IMR-90 (cell line): ENCODE results near the gene FLT3LG. TPM values are rescaled to one million over a fixed set of nuclear protein-coding genes. Genes with fewer than 3 reads are reported as not detected.

ENCODE experiments used
- ATAC-seq: fragments of 200-7000 bp; cut with Tn5 transposase; 2 replicates; pipeline ENCODE4 v1.9.1; 2020; ENCODE audit warnings: low read depth, mild to moderate bottlenecking, moderate library complexity
- BruUV-seq: library from RNA; stranded (reverse); fragments of 400-500 nt; replicated peaks from 2 replicates; lab custom pipeline; 2021; lab: Mats Ljungman, UMichigan
- CTCF ChIA-PET: fragments of 300-600 bp; formaldehyde crosslinking; extraction: SDS; loops from one replicate; lab custom pipeline; 2021; ENCODE audit warnings: antibody characterized with exemption; lab: Yijun Ruan, JAX
- POLR2A ChIA-PET: fragments of 300-600 bp; sonication (Branson Sonifier 250); formaldehyde crosslinking; loops from one replicate; lab custom pipeline; 2022; ENCODE audit warnings: antibody characterized with exemption; ENCODE audit not compliant: unreplicated experiment; lab: Charles Lee
- DNase-seq: peaks from one replicate; pipeline ENCODE4 v3.0.0; 2013
- H2AFZ ChIP-seq: replicated peaks from 2 replicates; pipeline ENCODE3; 2013; ENCODE audit warnings: low read length, mild to moderate bottlenecking; ENCODE audit not compliant: poor library complexity
- H2AK5ac ChIP-seq: 2 replicates; pipeline ENCODE4 v1.6.1; 2013; ENCODE audit warnings: low read depth, low read length, inconsistent platforms
- H2AK9ac ChIP-seq: replicated peaks from 2 replicates; pipeline ENCODE3; 2013; ENCODE audit warnings: mild to moderate bottlenecking, low read depth, low read length, moderate library complexity; ENCODE audit not compliant: poor library complexity
- H2BK120ac ChIP-seq: 2 replicates; pipeline ENCODE4 v1.6.1; 2013; ENCODE audit warnings: low read depth, low read length, inconsistent platforms
- H2BK15ac ChIP-seq: 3 replicates; pipeline ENCODE4 v1.6.1; 2013; ENCODE audit warnings: low read depth, low read length, inconsistent platforms
- H2BK20ac ChIP-seq: 2 replicates; pipeline ENCODE4 v1.6.1; 2013; ENCODE audit warnings: low read depth, mild to moderate bottlenecking, inconsistent platforms, low read length, moderate library complexity
- H2BK5ac ChIP-seq: 2 replicates; pipeline ENCODE4 v1.6.1; 2013; ENCODE audit warnings: mild to moderate bottlenecking, low read depth, low read length, inconsistent platforms; ENCODE audit not compliant: poor library complexity, severe bottlenecking
- H3K14ac ChIP-seq: replicated peaks from 2 replicates; pipeline ENCODE4 v1.6.1; 2013; ENCODE audit warnings: low read depth, low read length, inconsistent platforms
- H3K18ac ChIP-seq: 2 replicates; pipeline ENCODE4 v1.6.1; 2013; ENCODE audit warnings: low read depth, low read length, control low read depth
- H3K23ac ChIP-seq: 2 replicates; pipeline ENCODE4 v1.6.1; 2013; ENCODE audit warnings: low read depth, low read length, inconsistent platforms
- H3K27ac ChIP-seq: 2 replicates; pipeline ENCODE4 v1.5.1; 2013; ENCODE audit warnings: mild to moderate bottlenecking, control low read depth, low read length; ENCODE audit not compliant: insufficient read depth
- H3K27me3 ChIP-seq: 2 replicates; pipeline ENCODE4 v1.6.1; 2013; ENCODE audit warnings: low read length; ENCODE audit not compliant: control insufficient read depth, insufficient read depth
- H3K36me3 ChIP-seq: 2 replicates; pipeline ENCODE4 v1.6.1; 2013; ENCODE audit warnings: low read length, mixed read lengths; ENCODE audit not compliant: control insufficient read depth, insufficient read depth
- H3K4ac ChIP-seq: 2 replicates; pipeline ENCODE4 v1.6.1; 2013; ENCODE audit warnings: low read depth, low read length, inconsistent platforms
- H3K4me1 ChIP-seq: 2 replicates; pipeline ENCODE4 v1.6.1; 2013; ENCODE audit warnings: low read length, mixed read lengths; ENCODE audit not compliant: control insufficient read depth, insufficient read depth
- H3K4me2 ChIP-seq: 2 replicates; pipeline ENCODE4 v1.6.1; 2013; ENCODE audit warnings: low read depth, mild to moderate bottlenecking, control low read depth, low read length, moderate library complexity
- H3K4me3 ChIP-seq: 2 replicates; pipeline ENCODE4 v1.5.1; 2013; ENCODE audit warnings: low read depth, mild to moderate bottlenecking, control low read depth, low read length, moderate library complexity; ENCODE audit not compliant: insufficient read depth
- H3K56ac ChIP-seq: 2 replicates; pipeline ENCODE4 v1.6.1; 2013; ENCODE audit warnings: low read length, inconsistent platforms; ENCODE audit not compliant: insufficient read depth; ENCODE audit errors: extremely low read depth
- H3K79me1 ChIP-seq, 2 experiments: 2 replicates each; pipeline ENCODE4 v1.6.1; 2013; ENCODE audit warnings: low read length in 2 of 2, inconsistent platforms in 1 of 2, low read depth in 1 of 2
- H3K9ac ChIP-seq: 2 replicates; pipeline ENCODE4 v1.6.1; 2013; ENCODE audit warnings: low read depth, low read length, control low read depth
- H3K9me1 ChIP-seq: 2 replicates; pipeline ENCODE4 v1.6.1; 2013; ENCODE audit warnings: low read length, inconsistent platforms; ENCODE audit not compliant: insufficient read depth
- H3K9me3 ChIP-seq: 2 replicates; pipeline ENCODE4 v1.6.1; 2013; ENCODE audit warnings: low read length; ENCODE audit not compliant: control insufficient read depth, insufficient read depth
- H4K20me1 ChIP-seq: 2 replicates; pipeline ENCODE4 v1.6.1; 2013; ENCODE audit warnings: low read length, inconsistent platforms; ENCODE audit not compliant: insufficient read depth
- H4K5ac ChIP-seq: 2 replicates; pipeline ENCODE4 v1.6.1; 2013; ENCODE audit warnings: mild to moderate bottlenecking, low read depth, low read length, control low read depth
- H4K8ac ChIP-seq, 2 experiments: 2 replicates each; pipeline ENCODE4 v1.6.1; 2013; ENCODE audit warnings: low read depth in 2 of 2, low read length in 2 of 2, control low read depth in 1 of 2, inconsistent platforms in 1 of 2
- H4K91ac ChIP-seq: 2 replicates; pipeline ENCODE4 v1.6.1; 2013; ENCODE audit warnings: low read depth, low read length, inconsistent platforms; ENCODE audit not compliant: insufficient read depth
- CEBPB ChIP-seq: IDR thresholded peaks from 2 replicates; pipeline ENCODE4 v1.6.1; 2012; ENCODE audit warnings: low read depth, low read length, improper control_type of control experiment
- CHD1 ChIP-seq: IDR thresholded peaks from 2 replicates; pipeline ENCODE4 v1.6.1; 2012; ENCODE audit warnings: low read depth, low read length, improper control_type of control experiment
- ELK1 ChIP-seq: fragments of 150-350 bp; IDR thresholded peaks from 2 replicates; pipeline ENCODE4 v1.6.1; 2016; ENCODE audit warnings: low read depth, mild to moderate bottlenecking, low read length, moderate library complexity, borderline replicate concordance
- FOS ChIP-seq: fragments of 150-350 bp; IDR thresholded peaks from 2 replicates; pipeline ENCODE4 v1.6.1; 2016; ENCODE audit warnings: low read depth, low read length
- MAZ ChIP-seq: IDR thresholded peaks from 2 replicates; pipeline ENCODE4 v1.6.1; 2012; ENCODE audit warnings: low read depth, mild to moderate bottlenecking, low read length, improper control_type of control experiment, moderate library complexity, borderline replicate concordance
- MXI1 ChIP-seq: IDR thresholded peaks from 2 replicates; pipeline ENCODE4 v1.6.1; 2012; ENCODE audit warnings: low read depth, mild to moderate bottlenecking, low read length, moderate library complexity, borderline replicate concordance
- POLR2A ChIP-seq: IDR thresholded peaks from 2 replicates; pipeline ENCODE4 v1.6.1; 2012; ENCODE audit warnings: mild to moderate bottlenecking, low read depth, low read length
- RCOR1 ChIP-seq: IDR thresholded peaks from 2 replicates; pipeline ENCODE4 v1.6.1; 2012; ENCODE audit warnings: mild to moderate bottlenecking, low read length, improper control_type of control experiment; ENCODE audit not compliant: insufficient replicate concordance
- RFX5 ChIP-seq: IDR thresholded peaks from 2 replicates; pipeline ENCODE4 v1.8.0; 2012; ENCODE audit warnings: low read depth, mild to moderate bottlenecking, low read length, moderate library complexity
- SMC3 ChIP-seq: fragments of 150-350 bp; IDR thresholded peaks from 2 replicates; pipeline ENCODE4 v1.6.1; 2016; ENCODE audit warnings: low read depth, mild to moderate bottlenecking, antibody characterized with exemption, low read length, moderate library complexity
- WGBS, 2 experiments: methylation state at CpG; one replicate each; pipeline versions ENCODE4 v1.1.5 to v1.1.7; 2013; ENCODE audit warnings: missing lambda C conversion rate in 2 of 2; ENCODE audit not compliant: insufficient read length in 1 of 2; ENCODE audit errors: extremely low coverage in 2 of 2; 5-methylcytosine and 5-hydroxymethylcytosine counted together
- dilution Hi-C: fragments of 300-500 bp; cut with HindIII; formaldehyde crosslinking; loops from one replicate; pipeline ENCODE4 v1.14.3; 2018; ENCODE audit warnings: low sequenced_read_pairs; ENCODE audit not compliant: unreplicated experiment
- in situ Hi-C: fragments of 300-500 bp; cut with MboI; formaldehyde crosslinking; loops from 3 replicates; pipeline ENCODE4 v1.14.3; 2019; ENCODE audit warnings: low sequenced_read_pairs, inconsistent platforms, mixed read lengths
- intact Hi-C: fragments of 100-400 bp; cut with micrococcal nuclease; formaldehyde crosslinking; loops from 2 replicates; pipeline ENCODE4 v1.10.0; 2022
- polyA plus RNA-seq, 3 experiments: library from polyadenylated mRNA; depleted of rRNA; stranded (reverse); fragments of >200 nt; gene quantifications; 2 replicates each; pipeline ENCODE4 v1.2.3, GENCODE V29; 2012; ENCODE audit warnings: low replicate concordance in 1 of 3
- total RNA-seq: library from RNA; depleted of rRNA; stranded (reverse); fragments of >200 nt; gene quantifications from 2 replicates; pipeline ENCODE4 v1.2.3, GENCODE V29; 2012

The FLT3LG gene
- total and polyA plus RNA-seq, 2 of the 4 experiments (the other 2 are of a cell fraction) = 0.90 to 8.3 TPM

GRCh38 chr19:49432141-49433073 lies 41.6 kb upstream of the FLT3LG start (continued):
- TF ChIP-seq CHD1 (no peak), POLR2A (no peak)

- H3K4me2 ChIP-seq = no peak overlapping the region
- no peaks in the 10 kb centered on the region for H3K4me1 ChIP-seq
- no peak overlapping the region for H3K14ac ChIP-seq
- H2AFZ ChIP-seq = peak overlapping the region; percentile 49
- intact Hi-C loops = no loop called here
- H2AK9ac ChIP-seq = peak overlapping the region; percentile 3
- ATAC-seq (no peak), DNase-seq (no peak)
- H4K8ac ChIP-seq = no peak overlapping the region
- 10% methylated on average over 11 of the region's 31 CpGs; no CpG with 5 or more reads in 1 of the 2 experiments for WGBS, 2 experiments
- no peak overlapping the region for H4K91ac ChIP-seq
- H3K9me3 ChIP-seq = peaks cover 18% of the 10 kb centered on the region
- no peaks in the 10 kb centered on the region for H3K79me1 ChIP-seq
- no peaks in the 10 kb centered on the region for H3K9me1 ChIP-seq
- H3K23ac ChIP-seq = no peak overlapping the region
- no peaks in the 10 kb centered on the region for H4K20me1 ChIP-seq
- no peak overlapping the region for H3K9ac ChIP-seq
- no peak overlapping the region for H2BK15ac ChIP-seq
- H4K5ac ChIP-seq = no peak overlapping the region
- H3K4me3 ChIP-seq = no peak overlapping the region
- no peak for TF ChIP-seq RCOR1
- TF ChIP-seq MXI1 = no peak
- no peak for TF ChIP-seq ELK1
- TF ChIP-seq POLR2A = no peak
- TF ChIP-seq RFX5 = no peak
- TF ChIP-seq FOS = no peak
- no peak for TF ChIP-seq MAZ
- TF ChIP-seq SMC3 = no peak
- TF ChIP-seq CEBPB = no peak
- H2BK5ac ChIP-seq = no peak overlapping the region
- no peak overlapping the region for H2BK20ac ChIP-seq
- H3K27me3 ChIP-seq = peaks cover 97% of the 10 kb centered on the region
- H3K4ac ChIP-seq = no peak overlapping the region
- no peak overlapping the region for H3K56ac ChIP-seq
- H3K27ac ChIP-seq = no peak overlapping the region
- in situ Hi-C loops = loop anchor here (10.0 kb wide), 1 partner anchor 169 kb away; no protein-coding TSS in a partner anchor
- H3K18ac ChIP-seq = no peak overlapping the region
- POLR2A ChIA-PET = no interaction called here
- dilution Hi-C loops = no loop called here
- no peak overlapping the region for H2BK120ac ChIP-seq
- H3K36me3 ChIP-seq = no peaks in the 10 kb centered on the region
- CTCF ChIA-PET = no interaction called here
- H2AK5ac ChIP-seq = no peak overlapping the region
- BruUV-seq = no TSS peak
Measured at GRCh38 chr19:49433240-49433901, 40.6 kb upstream of the FLT3LG start.
